HCT116 (cell line): ENCODE measurements around the gene CFAP54. TPM values are rescaled to one million over a fixed set of nuclear protein-coding genes. Genes with fewer than 3 reads are reported as not detected.

Source experiments
- ATAC-seq: fragments of 200-7000 bp; cut with Tn5 transposase; 2 replicates; pipeline ENCODE4 v1.9.1; 2020; ENCODE audit warnings: mild to moderate bottlenecking, moderate library complexity
- BruUV-seq: library from RNA; stranded (reverse); fragments of 400-500 nt; replicated peaks from 2 replicates; lab custom pipeline; 2021; lab: Mats Ljungman, UMichigan
- CTCF ChIA-PET: fragments of 300-600 bp; sonication (Branson Sonifier 250); formaldehyde crosslinking; loops from one replicate; lab custom pipeline; 2021; ENCODE audit warnings: antibody characterized with exemption; lab: Charles Lee
- POLR2A ChIA-PET: fragments of 300-600, 350-600 bp; sonication (Branson Sonifier 250); formaldehyde crosslinking; loops from one replicate; lab custom pipeline; 2021; ENCODE audit warnings: antibody characterized with exemption; lab: Charles Lee
- RAD21 ChIA-PET, 2 experiments: fragments of 300-600 bp; sonication (Branson Sonifier 250); formaldehyde crosslinking; loops; one replicate each; lab custom pipeline; 2023; ENCODE audit warnings: low total read pairs in 2 of 2; ENCODE audit not compliant: uncharacterized antibody in 2 of 2, unreplicated experiment in 2 of 2, low non-redundant PET in 1 of 2; lab: Charles Lee
- DNase-seq: peaks from one replicate; pipeline ENCODE4 v3.0.0-alpha.2; 2010; ENCODE audit warnings: low read depth, low spot score
- H2AFZ ChIP-seq: fragments of 200-600 bp; shearing (Covaris generic), sonication (generic); 2 replicates; pipeline ENCODE4 v1.6.1; 2017; ENCODE audit warnings: low read depth, mixed run types, mixed read lengths, antibody characterized with exemption, low read length; ENCODE audit not compliant: poor library complexity, severe bottlenecking
- H3K27ac ChIP-seq: 2 replicates; pipeline ENCODE4 v1.5.1; 2012; ENCODE audit warnings: low read depth, low read length
- H3K27me3 ChIP-seq: fragments of 200-600 bp; sonication (generic); 2 replicates; pipeline ENCODE4 v1.6.1; 2016; ENCODE audit warnings: mixed run types, low read length, mixed read lengths; ENCODE audit not compliant: insufficient read depth
- H3K36me3 ChIP-seq, 2 experiments: fragments of 200-500 bp in 1 of 2; fragments of 200-600 bp in 1 of 2; sonication (Bioruptor generic) in 1 of 2; sonication (generic) in 1 of 2; 2 replicates each; pipeline versions ENCODE4 v1.5.1 to v1.6.1; 2014 to 2016; ENCODE audit warnings: low read length in 2 of 2, inconsistent platforms in 1 of 2, mixed read lengths in 1 of 2, mixed run types in 1 of 2; ENCODE audit not compliant: insufficient read depth in 2 of 2, control insufficient read depth in 1 of 2
- H3K4me1 ChIP-seq, 2 experiments: fragments of 200-600 bp in 1 of 2; sonication (generic) in 1 of 2; 2 replicates each; pipeline versions ENCODE4 v1.5.1 to v1.6.1; 2012 to 2017; ENCODE audit warnings: low read length in 2 of 2, inconsistent platforms in 1 of 2, mild to moderate bottlenecking in 1 of 2, mixed read lengths in 1 of 2, mixed run types in 1 of 2, moderate library complexity in 1 of 2; ENCODE audit not compliant: insufficient read depth in 2 of 2, control insufficient read depth in 1 of 2
- H3K4me2 ChIP-seq: fragments of 200-600 bp; sonication (generic); 2 replicates; pipeline ENCODE4 v1.6.1; 2017; ENCODE audit warnings: mixed run types, low read length, mixed read lengths
- H3K4me3 ChIP-seq, 2 experiments: fragments of 200-600 bp in 1 of 2; sonication (generic) in 1 of 2; replicated peaks in 1 of 2; 2 replicates each; pipeline ENCODE4 v1.5.1; 2011 to 2016; ENCODE audit warnings: low read length in 2 of 2, control low read depth in 1 of 2, low read depth in 1 of 2, mild to moderate bottlenecking in 1 of 2, mixed read lengths in 1 of 2, mixed run types in 1 of 2
- H3K79me2 ChIP-seq: fragments of 200-600 bp; sonication (generic); 2 replicates; pipeline ENCODE4 v1.6.1; 2017; ENCODE audit warnings: mild to moderate bottlenecking, mixed run types, low read length, moderate library complexity, mixed read lengths; ENCODE audit not compliant: insufficient read depth
- H3K9ac ChIP-seq: fragments of 200-600 bp; sonication (generic); 2 replicates; pipeline ENCODE4 v1.6.1; 2016; ENCODE audit warnings: low read length, mixed read lengths
- H3K9me2 ChIP-seq: fragments of 200-600 bp; sonication (generic), shearing (Covaris generic); 2 replicates; pipeline ENCODE4 v1.6.1; 2017; ENCODE audit warnings: mixed run types, mild to moderate bottlenecking, moderate library complexity; ENCODE audit not compliant: insufficient read depth
- H3K9me3 ChIP-seq, 2 experiments: fragments of 200-500 bp in 1 of 2; fragments of 200-600 bp in 1 of 2; sonication (Bioruptor generic) in 1 of 2; sonication (generic) in 1 of 2; 2 replicates each; pipeline ENCODE4 v1.6.1; 2014 to 2017; ENCODE audit warnings: low read length in 2 of 2, mixed read lengths in 2 of 2, inconsistent platforms in 1 of 2, low read depth in 1 of 2, mild to moderate bottlenecking in 1 of 2, mixed run types in 1 of 2, moderate library complexity in 1 of 2; ENCODE audit not compliant: control insufficient read depth in 1 of 2, insufficient read depth in 1 of 2
- H4K20me1 ChIP-seq: fragments of 200-600 bp; sonication (generic), shearing (Covaris generic); 2 replicates; pipeline ENCODE4 v1.6.1; 2017; ENCODE audit warnings: mixed run types, mild to moderate bottlenecking, moderate library complexity; ENCODE audit not compliant: insufficient read depth
- CEBPB ChIP-seq: IDR thresholded peaks from 2 replicates; pipeline ENCODE4 v1.6.1; 2012; ENCODE audit warnings: low read depth
- EGR1 ChIP-seq: IDR thresholded peaks from 2 replicates; pipeline ENCODE4 v1.6.1; 2012; ENCODE audit warnings: low read depth
- ELF1 ChIP-seq: IDR thresholded peaks from 2 replicates; pipeline ENCODE4 v1.6.1; 2012; ENCODE audit warnings: low read depth, borderline replicate concordance
- EZH2 ChIP-seq: fragments of 200-600 bp; sonication (generic); IDR thresholded peaks from 2 replicates; pipeline ENCODE4 v1.6.1; 2017; ENCODE audit warnings: antibody characterized with exemption, mixed run types
- FOSL1 ChIP-seq: IDR thresholded peaks from 2 replicates; pipeline ENCODE4 v1.6.1; 2012; ENCODE audit warnings: low read depth
- JUND ChIP-seq: IDR thresholded peaks from 2 replicates; pipeline ENCODE4 v1.6.1; 2012
- MAX ChIP-seq: IDR thresholded peaks from 2 replicates; pipeline ENCODE4 v1.6.1; 2012
- POLR2AphosphoS5 ChIP-seq: IDR thresholded peaks from 2 replicates; pipeline ENCODE4 v1.6.1; 2011; ENCODE audit warnings: mild to moderate bottlenecking, low read depth, low read length, moderate library complexity
- RAD21 ChIP-seq: IDR thresholded peaks from 2 replicates; pipeline ENCODE4 v1.6.1; 2012; ENCODE audit warnings: low read depth, mild to moderate bottlenecking
- SIN3A ChIP-seq: IDR thresholded peaks from 2 replicates; pipeline ENCODE4 v1.6.1; 2012; ENCODE audit warnings: low read depth
- TCF7L2 ChIP-seq: IDR thresholded peaks from 2 replicates; pipeline ENCODE4 v1.7.0; 2011; ENCODE audit warnings: borderline replicate concordance, inconsistent platforms; ENCODE audit not compliant: insufficient read depth, insufficient read length; ENCODE audit errors: extremely low read depth
- ZNF274 ChIP-seq: fragments of 200-500 bp; sonication (Bioruptor generic); IDR thresholded peaks from 2 replicates; pipeline ENCODE4 v1.6.1; 2014; ENCODE audit warnings: mild to moderate bottlenecking, low read depth, low read length, inconsistent platforms
- intact Hi-C: fragments of 100-400 bp; cut with micrococcal nuclease; formaldehyde crosslinking; loops from 2 replicates; pipeline ENCODE4 v1.10.0; 2022
- total RNA-seq: library from RNA; stranded (reverse); gene quantifications from one replicate; pipeline ENCODE4 v1.2.1, GENCODE V29; 2021; ENCODE audit not compliant: unreplicated experiment

Gene CFAP54
- total RNA-seq, 1 experiment from 2014 or later, result 0.25 TPM

DNA sequence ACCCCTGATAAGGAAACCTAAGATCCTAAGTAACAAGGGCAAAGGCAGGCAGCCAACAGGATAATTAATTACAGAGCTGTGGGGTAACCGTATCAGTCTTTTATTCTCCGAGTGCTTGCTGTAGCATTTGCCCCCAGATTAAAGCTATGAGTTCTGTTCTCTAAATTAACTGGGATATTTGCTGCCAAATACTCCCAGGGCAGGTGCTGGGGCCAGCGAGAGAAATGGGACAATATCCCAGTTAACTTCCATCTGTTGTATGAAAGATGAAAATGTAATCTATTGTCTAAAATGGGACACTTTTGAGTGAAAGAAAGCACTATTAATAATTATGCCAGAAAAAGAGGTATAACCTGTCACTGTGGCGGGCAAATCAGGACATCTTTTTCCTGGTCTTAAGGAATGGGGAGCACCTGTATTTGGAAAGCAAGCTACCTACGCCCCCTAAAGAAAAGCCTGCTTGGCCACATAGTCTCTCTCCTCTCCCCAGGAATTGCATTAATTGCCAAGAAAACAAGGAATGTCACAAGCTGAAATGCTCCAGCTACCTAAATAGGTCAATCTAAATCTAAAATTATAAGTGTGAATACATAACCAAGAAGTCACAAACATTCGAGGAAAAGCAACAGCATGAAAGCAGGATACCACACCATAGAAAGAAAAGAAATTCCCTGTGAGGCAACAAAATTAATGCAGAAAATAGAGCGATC, 26.7 kb upstream of the CFAP54 start:
- ChIA-PET CTCF (no interaction called here), RAD21 (no interaction called here), POLR2A (no interaction called here)
- H3K9ac ChIP-seq, result no peak overlapping the region
- H3K9me3 ChIP-seq, result no peaks in the 10 kb centered on the region
- H3K79me2 ChIP-seq, result no peaks in the 10 kb centered on the region
- no peaks in the 10 kb centered on the region for H3K9me2 ChIP-seq
- H3K27ac ChIP-seq, result no peak overlapping the region
- DNase-seq (no peak), ATAC-seq (no peak)
- H4K20me1 ChIP-seq, result no peaks in the 10 kb centered on the region
- intact Hi-C loops, result no loop called here
- no peak overlapping the region for H2AFZ ChIP-seq
- BruUV-seq, result no TSS peak
- no peaks in the 10 kb centered on the region for H3K27me3 ChIP-seq
- H3K4me1 ChIP-seq, result peaks cover 0 to 16% of the 10 kb centered on the region in 2 experiments; a peak in 2 of 4 replicates
- no peak for TF ChIP-seq RAD21
- TF ChIP-seq SIN3A, result no peak
- TF ChIP-seq ELF1, result no peak
- TF ChIP-seq TCF7L2, result no peak
- no peak for TF ChIP-seq EZH2
- no peak for TF ChIP-seq ZNF274
- TF ChIP-seq CEBPB, result no peak
- no peak for TF ChIP-seq FOSL1
- no peak overlapping the region for H3K4me2 ChIP-seq
- H3K4me3 ChIP-seq, result no peak overlapping the region
- no peaks in the 10 kb centered on the region for H3K36me3 ChIP-seq

DNA sequence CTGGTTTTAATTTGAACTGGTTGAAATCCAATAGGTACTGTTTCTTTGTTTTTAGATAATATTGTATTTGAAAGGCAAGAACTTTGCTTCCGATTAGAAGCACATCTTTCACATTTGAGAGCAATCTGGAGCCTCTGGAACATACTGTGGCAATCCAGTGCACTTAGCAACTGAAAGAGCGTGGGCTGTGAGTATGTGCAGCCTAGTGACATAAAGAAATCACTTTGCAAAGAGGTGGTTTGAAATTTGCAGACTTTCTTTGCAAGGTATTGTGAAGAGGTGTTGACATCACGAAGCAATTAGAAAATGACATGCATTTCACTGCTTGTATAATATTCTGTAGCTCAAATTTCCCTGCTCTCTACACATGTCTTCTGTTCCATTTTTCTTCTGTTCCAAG, 23.5 kb upstream of the CFAP54 start:
- H3K79me2 ChIP-seq, result no peaks in the 10 kb centered on the region
- DNase-seq (no peak), ATAC-seq (no peak)
- RAD21 ChIA-PET, result no interaction called here
- CTCF ChIA-PET, result interaction anchor here (1.6 kb wide), 1 partner anchor 8 kb away, joined by 4 read pairs; no protein-coding TSS in a partner anchor
- peaks cover 0 to 7% of the 10 kb centered on the region in 2 experiments; a peak in 2 of 4 replicates for H3K4me1 ChIP-seq
- no peak overlapping the region for H3K4me3 ChIP-seq
- H3K9me3 ChIP-seq, result no peaks in the 10 kb centered on the region
- H3K36me3 ChIP-seq, result no peaks in the 10 kb centered on the region
- no peak overlapping the region for H3K27ac ChIP-seq
- H2AFZ ChIP-seq, result no peak overlapping the region
- no peaks in the 10 kb centered on the region for H3K9me2 ChIP-seq
- POLR2A ChIA-PET, result no interaction called here
- BruUV-seq, result no TSS peak
- intact Hi-C loops, result no loop called here
- H3K4me2 ChIP-seq, result no peak overlapping the region
- no peaks in the 10 kb centered on the region for H4K20me1 ChIP-seq
- H3K9ac ChIP-seq, result no peak overlapping the region
- no peaks in the 10 kb centered on the region for H3K27me3 ChIP-seq
- no peak for TF ChIP-seq MAX
- no peak for TF ChIP-seq EGR1
- no peak for TF ChIP-seq EZH2
- TF ChIP-seq SIN3A, result no peak
- no peak for TF ChIP-seq POLR2AphosphoS5
- no peak for TF ChIP-seq TCF7L2
- no peak for TF ChIP-seq CEBPB
- no peak for TF ChIP-seq JUND
- TF ChIP-seq, all 23 proteins: peak for 0
